Erythroblast (primary cell): ENCODE measurements around the gene ST14.

Source experiments
- GATA1 ChIP-seq: IDR thresholded peaks from 2 replicates; pipeline ENCODE4 v1.6.1; 2011; ENCODE audit warnings: low read depth, mild to moderate bottlenecking, control low read depth, low read length, moderate library complexity
- POLR2A ChIP-seq: IDR thresholded peaks from 2 replicates; pipeline ENCODE4 v1.6.1; 2011; ENCODE audit warnings: mild to moderate bottlenecking, low read length

- TF ChIP-seq POLR2A (no peak), GATA1 (no peak)
Measured at GRCh38 chr11:130161441-130162145, 2.0 kb downstream of the ST14 start.
